Gastrocnemius medialis (tissue), 4 donors: ENCODE measurements around the gene SLC25A21.

Experiments
- POLR2A ChIP-seq, 2 donors: fragments of 450-650 bp; IDR thresholded peaks; one replicate each; pipeline ENCODE4 v1.6.1; 2017; ENCODE audit warnings: antibody characterized with exemption in 2 of 2, mild to moderate bottlenecking in 2 of 2, moderate library complexity in 2 of 2
- TF ChIP-seq, protein P1 (sequence below), 5 experiments: fragments of 450-650 bp in 3 of 5; fragments of 200-600 bp in 2 of 5; sonication (generic) in 2 of 5; IDR thresholded peaks in 4 of 5; conservative IDR thresholded peaks in 1 of 5; 1 replicate in 4 of 5; 2 replicates in 1 of 5; pipeline ENCODE4 v1.5.1; 2016 to 2019; ENCODE audit warnings: antibody characterized with exemption in 5 of 5, mild to moderate bottlenecking in 3 of 5, moderate library complexity in 3 of 5

DNA sequence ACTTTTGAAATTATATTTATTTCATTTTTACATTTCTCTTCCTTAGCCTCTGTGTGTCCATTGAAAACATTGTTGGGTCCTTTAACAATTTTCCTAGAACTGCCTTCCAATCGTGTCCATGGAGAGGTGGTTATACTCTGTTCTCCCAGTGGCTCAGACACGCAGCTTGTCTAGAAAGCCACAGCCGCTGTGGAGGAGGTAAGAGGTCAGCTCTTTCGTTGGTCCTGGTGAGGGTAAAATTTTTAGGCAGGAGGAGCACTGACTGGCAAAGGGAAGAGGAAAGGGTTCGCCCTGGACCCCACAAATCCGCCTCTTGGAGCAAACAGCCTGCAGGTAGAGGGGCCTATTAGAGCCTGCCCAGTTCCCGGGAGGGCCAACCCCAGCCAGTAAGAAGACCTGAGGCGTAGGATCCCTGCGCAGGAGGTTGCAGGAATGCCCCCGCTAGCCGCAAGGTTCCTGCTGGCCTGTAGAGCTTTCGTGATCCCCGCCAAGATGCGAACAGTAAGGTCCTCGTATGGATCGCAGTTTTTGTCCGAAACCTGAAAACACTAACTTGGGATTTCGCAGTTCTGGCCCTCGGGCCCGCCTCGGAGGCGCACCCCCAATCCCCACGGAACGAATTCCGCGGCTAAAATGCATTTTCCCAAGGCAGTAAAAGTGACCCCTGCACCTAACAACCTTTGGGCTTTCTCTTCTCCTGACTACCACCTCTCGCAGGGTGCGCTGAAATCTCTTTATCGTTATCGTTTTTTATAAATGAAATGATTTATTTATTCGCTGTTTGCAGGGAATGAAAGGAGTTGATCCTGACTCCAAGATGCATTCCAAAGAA is 518.2 kb downstream of the SLC25A21 start:
- TF ChIP-seq, protein P1, sequence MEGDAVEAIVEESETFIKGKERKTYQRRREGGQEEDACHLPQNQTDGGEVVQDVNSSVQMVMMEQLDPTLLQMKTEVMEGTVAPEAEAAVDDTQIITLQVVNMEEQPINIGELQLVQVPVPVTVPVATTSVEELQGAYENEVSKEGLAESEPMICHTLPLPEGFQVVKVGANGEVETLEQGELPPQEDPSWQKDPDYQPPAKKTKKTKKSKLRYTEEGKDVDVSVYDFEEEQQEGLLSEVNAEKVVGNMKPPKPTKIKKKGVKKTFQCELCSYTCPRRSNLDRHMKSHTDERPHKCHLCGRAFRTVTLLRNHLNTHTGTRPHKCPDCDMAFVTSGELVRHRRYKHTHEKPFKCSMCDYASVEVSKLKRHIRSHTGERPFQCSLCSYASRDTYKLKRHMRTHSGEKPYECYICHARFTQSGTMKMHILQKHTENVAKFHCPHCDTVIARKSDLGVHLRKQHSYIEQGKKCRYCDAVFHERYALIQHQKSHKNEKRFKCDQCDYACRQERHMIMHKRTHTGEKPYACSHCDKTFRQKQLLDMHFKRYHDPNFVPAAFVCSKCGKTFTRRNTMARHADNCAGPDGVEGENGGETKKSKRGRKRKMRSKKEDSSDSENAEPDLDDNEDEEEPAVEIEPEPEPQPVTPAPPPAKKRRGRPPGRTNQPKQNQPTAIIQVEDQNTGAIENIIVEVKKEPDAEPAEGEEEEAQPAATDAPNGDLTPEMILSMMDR (IDR thresholded peaks at IDR 0.05 in 4 of 5, conservative IDR thresholded peaks at IDR 0.05 in 1 of 5), result no peak
- no peak for TF ChIP-seq POLR2A (IDR thresholded peaks at IDR 0.05)
